ENCODE data around the gene BNC2. TPM values are rescaled to one million over a fixed set of nuclear protein-coding genes. Genes with fewer than 3 reads are reported as not detected.

Gene BNC2
- total and polyA plus RNA-seq, 2 donors = 1.8 to 3.9 TPM

DNA sequence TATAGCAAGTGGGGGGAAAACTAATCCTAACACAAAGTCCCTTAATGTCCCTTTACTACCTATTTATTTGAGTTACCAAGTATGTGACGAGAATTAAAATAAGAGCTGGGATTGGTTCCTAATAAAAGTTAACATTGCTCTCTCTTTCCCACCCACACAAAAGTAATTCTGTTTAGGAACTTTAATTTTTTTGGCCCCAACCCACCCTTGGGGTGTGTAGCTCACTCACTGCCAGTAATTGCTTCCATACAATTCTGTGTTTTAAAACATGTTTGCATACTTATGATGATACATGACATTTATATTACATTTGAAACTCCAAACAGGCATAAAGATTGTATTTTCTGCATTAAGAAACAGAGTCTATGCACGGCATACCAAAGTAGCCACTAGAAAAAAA is 106.5 kb downstream of the BNC2 start:
- no peaks in the 10 kb centered on the region for H3K27me3 ChIP-seq (ENCODE audit: control insufficient read depth in 2 of 2, insufficient read depth in 1 of 2, low read length in 1 of 2)
- no peak overlapping the region for H3K27ac ChIP-seq (ENCODE audit: low read depth in 1 of 2, low read length in 1 of 2)
- H3K36me3 ChIP-seq (ENCODE audit: control insufficient read depth in 2 of 2, insufficient read depth in 2 of 2, low read length in 1 of 2) = no peaks in the 10 kb centered on the region
- H3K4me1 ChIP-seq (ENCODE audit: control insufficient read depth in 2 of 2, insufficient read depth in 2 of 2, low read length in 2 of 2) = no peaks in the 10 kb centered on the region
- H3K9me3 ChIP-seq (ENCODE audit: control insufficient read depth in 2 of 2, insufficient read depth in 1 of 2, low read length in 1 of 2) = no peaks in the 10 kb centered on the region
- no peak for DNase-seq (ENCODE audit: low read depth in 6 of 9, low spot score in 9 of 9)
- WGBS = 94% methylated on average over 2 of the region's 2 CpGs
- H3K4me3 ChIP-seq (ENCODE audit: low read length in 2 of 2) = no peak overlapping the region

DNA sequence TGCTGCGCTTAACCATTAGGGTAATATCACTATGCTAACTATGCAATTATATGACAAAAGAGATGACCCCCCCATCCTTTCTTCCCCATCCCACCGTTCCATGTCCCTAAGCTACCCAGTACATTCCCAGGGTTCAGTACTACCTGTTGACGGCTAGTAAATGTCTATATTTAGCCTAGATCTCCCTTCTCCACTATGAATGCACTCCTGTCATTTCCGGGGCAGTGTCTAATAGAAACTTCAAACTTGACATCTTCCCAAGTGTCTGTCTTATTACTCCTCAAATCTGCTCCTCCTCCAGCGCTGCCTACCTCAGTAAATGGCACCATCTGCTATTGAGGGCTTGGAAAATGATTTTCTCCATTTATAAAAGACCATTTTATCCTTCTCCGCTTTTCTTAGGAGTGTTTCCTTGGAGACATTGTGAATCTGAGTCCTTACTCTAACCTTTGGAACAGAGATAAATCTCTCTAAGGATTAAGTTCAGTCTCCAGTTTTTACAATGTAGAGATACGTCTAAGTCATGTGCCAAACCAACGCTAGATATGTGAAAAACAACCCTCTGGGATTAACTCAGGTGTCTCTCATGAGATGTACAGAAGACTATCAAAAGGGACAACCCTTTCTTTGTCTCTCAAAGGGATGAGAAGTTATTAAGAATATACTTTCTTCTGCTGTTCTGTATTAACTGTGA is 114.9 kb downstream of the BNC2 start:
- Histone ChIP-seq H3K4me3 (ENCODE audit: low read length in 2 of 2) (no peak overlapping the region), H3K27me3 (ENCODE audit: control insufficient read depth in 2 of 2, insufficient read depth in 1 of 2, low read length in 1 of 2) (no peaks in the 10 kb centered on the region), H3K9me3 (ENCODE audit: control insufficient read depth in 2 of 2, insufficient read depth in 1 of 2, low read length in 1 of 2) (no peaks in the 10 kb centered on the region), H3K4me1 (ENCODE audit: control insufficient read depth in 2 of 2, insufficient read depth in 2 of 2, low read length in 2 of 2) (no peaks in the 10 kb centered on the region), H3K27ac (ENCODE audit: low read depth in 1 of 2, low read length in 1 of 2) (no peak overlapping the region), H3K36me3 (ENCODE audit: control insufficient read depth in 2 of 2, insufficient read depth in 2 of 2, low read length in 1 of 2) (no peaks in the 10 kb centered on the region)
- 94% methylated on average over 8 of the region's 8 CpGs for WGBS
- no peak for DNase-seq (ENCODE audit: low read depth in 6 of 9, low spot score in 9 of 9)

DNA sequence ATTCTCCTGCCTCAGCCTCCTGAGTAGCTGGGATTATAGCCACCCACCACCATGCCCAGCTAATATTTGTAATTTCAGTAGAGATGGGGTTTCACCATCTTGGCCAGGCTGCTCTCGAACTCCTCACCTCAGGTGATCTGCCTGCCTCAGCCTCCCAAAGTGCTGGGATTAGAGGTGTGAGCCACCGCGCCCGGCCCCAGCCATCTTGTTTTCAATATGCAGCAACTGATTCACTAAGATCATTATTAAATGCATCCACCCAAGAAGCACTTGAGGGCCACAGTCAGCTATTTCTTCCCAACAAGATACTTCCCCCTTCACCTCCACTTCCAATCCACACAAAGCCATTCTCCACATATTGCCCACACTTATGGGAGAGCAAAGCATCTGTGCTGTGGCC is 115.8 kb downstream of the BNC2 start:
- H3K36me3 ChIP-seq (ENCODE audit: control insufficient read depth in 2 of 2, insufficient read depth in 2 of 2, low read length in 1 of 2) = no peaks in the 10 kb centered on the region
- no peaks in the 10 kb centered on the region for H3K4me1 ChIP-seq (ENCODE audit: control insufficient read depth in 2 of 2, insufficient read depth in 2 of 2, low read length in 2 of 2)
- 97% methylated on average over 4 of the region's 4 CpGs for WGBS
- no peak overlapping the region for H3K4me3 ChIP-seq (ENCODE audit: low read length in 2 of 2)
- no peaks in the 10 kb centered on the region for H3K27me3 ChIP-seq (ENCODE audit: control insufficient read depth in 2 of 2, insufficient read depth in 1 of 2, low read length in 1 of 2)
- DNase-seq (ENCODE audit: low read depth in 6 of 9, low spot score in 9 of 9) = no peak
- no peaks in the 10 kb centered on the region for H3K9me3 ChIP-seq (ENCODE audit: control insufficient read depth in 2 of 2, insufficient read depth in 1 of 2, low read length in 1 of 2)
- H3K27ac ChIP-seq (ENCODE audit: low read depth in 1 of 2, low read length in 1 of 2) = no peak overlapping the region

DNA sequence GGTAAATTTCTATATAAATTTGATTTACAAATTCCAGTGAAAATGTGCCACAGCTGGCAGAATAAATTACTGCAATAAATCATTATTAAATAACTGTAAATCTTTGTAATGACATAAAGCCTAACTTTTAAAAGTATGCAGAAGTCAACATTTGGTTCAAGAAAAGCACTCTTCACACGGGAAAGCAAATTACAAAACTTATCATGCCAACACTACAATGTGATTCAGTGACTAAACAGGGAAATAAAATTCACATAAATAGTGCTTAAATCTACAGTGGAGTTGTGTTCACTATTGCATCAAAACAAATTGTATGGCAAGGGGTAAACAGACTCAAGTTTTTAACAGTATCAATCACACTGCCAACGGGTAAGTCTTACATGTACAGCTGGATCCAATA is 117.2 kb downstream of the BNC2 start:
- no peak for DNase-seq (ENCODE audit: low read depth in 6 of 9, low spot score in 9 of 9)
- Histone ChIP-seq H3K36me3 (ENCODE audit: control insufficient read depth in 2 of 2, insufficient read depth in 2 of 2, low read length in 1 of 2) (no peaks in the 10 kb centered on the region), H3K27me3 (ENCODE audit: control insufficient read depth in 2 of 2, insufficient read depth in 1 of 2, low read length in 1 of 2) (no peaks in the 10 kb centered on the region), H3K27ac (ENCODE audit: low read depth in 1 of 2, low read length in 1 of 2) (no peak overlapping the region), H3K4me1 (ENCODE audit: control insufficient read depth in 2 of 2, insufficient read depth in 2 of 2, low read length in 2 of 2) (no peaks in the 10 kb centered on the region), H3K4me3 (ENCODE audit: low read length in 2 of 2) (no peak overlapping the region), H3K9me3 (ENCODE audit: control insufficient read depth in 2 of 2, insufficient read depth in 1 of 2, low read length in 1 of 2) (no peaks in the 10 kb centered on the region)
- 94% methylated on average over 2 of the region's 2 CpGs for WGBS

DNA sequence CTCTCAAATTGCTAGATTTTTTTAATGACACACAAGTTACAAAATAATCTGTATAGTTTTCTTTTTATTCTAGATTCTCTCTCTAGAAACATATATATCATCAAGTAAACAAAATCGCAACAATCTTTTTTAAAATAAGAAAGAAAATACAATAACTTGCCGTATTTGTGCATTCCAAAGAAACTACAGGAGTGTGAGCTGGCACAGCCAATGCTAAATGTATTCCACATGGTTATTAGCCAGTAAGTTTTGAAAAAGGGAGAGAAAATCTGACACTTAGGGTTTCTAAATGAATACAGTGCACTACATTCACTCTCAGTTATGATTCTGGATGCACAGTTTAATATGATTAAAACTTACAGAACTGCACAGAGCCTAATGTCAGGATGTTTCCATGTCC is 117.9 kb downstream of the BNC2 start:
- 97% methylated on average over 2 of the region's 2 CpGs for WGBS
- Histone ChIP-seq H3K27me3 (ENCODE audit: control insufficient read depth in 2 of 2, insufficient read depth in 1 of 2, low read length in 1 of 2) (no peaks in the 10 kb centered on the region), H3K27ac (ENCODE audit: low read depth in 1 of 2, low read length in 1 of 2) (no peak overlapping the region), H3K4me3 (ENCODE audit: low read length in 2 of 2) (no peak overlapping the region), H3K9me3 (ENCODE audit: control insufficient read depth in 2 of 2, insufficient read depth in 1 of 2, low read length in 1 of 2) (no peaks in the 10 kb centered on the region), H3K36me3 (ENCODE audit: control insufficient read depth in 2 of 2, insufficient read depth in 2 of 2, low read length in 1 of 2) (no peaks in the 10 kb centered on the region), H3K4me1 (ENCODE audit: control insufficient read depth in 2 of 2, insufficient read depth in 2 of 2, low read length in 2 of 2) (no peaks in the 10 kb centered on the region)
- no peak for DNase-seq (ENCODE audit: low read depth in 6 of 9, low spot score in 9 of 9)

DNA sequence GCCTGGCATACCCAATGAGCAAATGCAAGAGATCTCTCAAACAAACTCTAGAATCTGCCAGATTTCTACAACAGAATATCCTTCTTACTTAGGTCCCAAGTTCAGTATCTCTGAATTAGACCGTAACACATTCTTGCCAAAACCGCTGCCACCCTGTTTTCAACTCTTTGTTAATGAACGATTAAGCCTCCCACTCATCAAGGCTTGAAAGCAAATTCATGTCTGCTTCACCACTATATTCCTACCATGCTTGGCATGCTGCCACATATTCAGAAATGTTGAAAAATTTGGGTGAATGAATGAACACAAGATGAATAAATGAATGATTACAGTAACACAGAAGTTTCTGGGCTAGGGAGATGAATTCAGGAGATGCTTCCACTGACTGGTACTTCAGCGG is 119.9 kb downstream of the BNC2 start:
- H3K9me3 ChIP-seq (ENCODE audit: control insufficient read depth in 2 of 2, insufficient read depth in 1 of 2, low read length in 1 of 2) = no peaks in the 10 kb centered on the region
- H3K36me3 ChIP-seq (ENCODE audit: control insufficient read depth in 2 of 2, insufficient read depth in 2 of 2, low read length in 1 of 2) = no peaks in the 10 kb centered on the region
- no peak overlapping the region for H3K4me3 ChIP-seq (ENCODE audit: low read length in 2 of 2)
- WGBS = 97% methylated on average over 4 of the region's 4 CpGs
- no peaks in the 10 kb centered on the region for H3K4me1 ChIP-seq (ENCODE audit: control insufficient read depth in 2 of 2, insufficient read depth in 2 of 2, low read length in 2 of 2)
- no peaks in the 10 kb centered on the region for H3K27me3 ChIP-seq (ENCODE audit: control insufficient read depth in 2 of 2, insufficient read depth in 1 of 2, low read length in 1 of 2)
- no peak for DNase-seq (ENCODE audit: low read depth in 6 of 9, low spot score in 9 of 9)
- no peak overlapping the region for H3K27ac ChIP-seq (ENCODE audit: low read depth in 1 of 2, low read length in 1 of 2)

DNA sequence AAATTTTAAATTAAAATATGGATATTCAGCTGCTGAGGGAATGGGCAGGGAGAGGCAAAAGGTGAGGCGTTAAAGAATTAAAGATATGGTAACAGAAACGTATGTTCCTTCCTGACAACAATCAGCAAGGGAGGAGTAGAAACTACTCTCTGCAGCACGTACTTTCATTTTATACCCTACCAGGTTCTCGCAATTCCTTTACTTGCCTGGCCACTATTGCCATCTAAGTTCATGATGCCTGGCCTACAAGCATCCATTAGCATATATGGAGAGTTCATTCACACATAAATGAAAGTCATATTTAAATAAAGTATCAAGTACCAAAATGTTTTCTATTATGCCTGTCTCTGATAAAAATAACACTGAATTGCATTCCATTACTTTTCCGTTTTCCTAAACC is 125.1 kb downstream of the BNC2 start:
- no peak overlapping the region for H3K27ac ChIP-seq (ENCODE audit: low read depth in 1 of 2, low read length in 1 of 2)
- no peaks in the 10 kb centered on the region for H3K9me3 ChIP-seq (ENCODE audit: control insufficient read depth in 2 of 2, insufficient read depth in 1 of 2, low read length in 1 of 2)
- DNase-seq (ENCODE audit: low read depth in 6 of 9, low spot score in 9 of 9) = no peak
- H3K4me1 ChIP-seq (ENCODE audit: control insufficient read depth in 2 of 2, insufficient read depth in 2 of 2, low read length in 2 of 2) = no peaks in the 10 kb centered on the region
- 75% methylated on average over 5 of the region's 5 CpGs for WGBS
- H3K4me3 ChIP-seq (ENCODE audit: low read length in 2 of 2) = no peak overlapping the region
- H3K36me3 ChIP-seq (ENCODE audit: control insufficient read depth in 2 of 2, insufficient read depth in 2 of 2, low read length in 1 of 2) = no peaks in the 10 kb centered on the region
- H3K27me3 ChIP-seq (ENCODE audit: control insufficient read depth in 2 of 2, insufficient read depth in 1 of 2, low read length in 1 of 2) = no peaks in the 10 kb centered on the region

DNA sequence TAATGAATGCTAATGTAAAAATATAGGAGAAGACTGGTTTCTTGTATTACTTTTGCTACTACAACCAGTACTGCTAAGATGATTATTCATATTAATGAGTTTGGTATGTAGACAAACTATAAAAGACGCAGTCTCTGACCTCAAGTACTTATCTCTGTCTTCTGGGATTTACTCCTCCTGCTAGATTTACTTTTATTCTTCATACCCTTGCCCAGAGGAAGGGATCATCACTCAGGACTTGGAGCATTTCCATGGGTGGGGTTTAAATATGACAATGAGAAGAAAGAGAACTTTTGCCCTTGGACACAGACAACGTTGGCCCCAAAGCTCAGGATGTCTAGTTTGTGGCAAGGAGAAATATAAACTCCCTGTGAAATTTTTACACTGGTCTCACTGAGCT is 126.1 kb downstream of the BNC2 start:
- no peak for DNase-seq (ENCODE audit: low read depth in 6 of 9, low spot score in 9 of 9)
- Histone ChIP-seq H3K9me3 (ENCODE audit: control insufficient read depth in 2 of 2, insufficient read depth in 1 of 2, low read length in 1 of 2) (no peaks in the 10 kb centered on the region), H3K27me3 (ENCODE audit: control insufficient read depth in 2 of 2, insufficient read depth in 1 of 2, low read length in 1 of 2) (no peaks in the 10 kb centered on the region), H3K4me1 (ENCODE audit: control insufficient read depth in 2 of 2, insufficient read depth in 2 of 2, low read length in 2 of 2) (no peaks in the 10 kb centered on the region), H3K36me3 (ENCODE audit: control insufficient read depth in 2 of 2, insufficient read depth in 2 of 2, low read length in 1 of 2) (no peaks in the 10 kb centered on the region), H3K27ac (ENCODE audit: low read depth in 1 of 2, low read length in 1 of 2) (no peak overlapping the region), H3K4me3 (ENCODE audit: low read length in 2 of 2) (no peak overlapping the region)
- WGBS = 41% methylated on average over 2 of the region's 2 CpGs

DNA sequence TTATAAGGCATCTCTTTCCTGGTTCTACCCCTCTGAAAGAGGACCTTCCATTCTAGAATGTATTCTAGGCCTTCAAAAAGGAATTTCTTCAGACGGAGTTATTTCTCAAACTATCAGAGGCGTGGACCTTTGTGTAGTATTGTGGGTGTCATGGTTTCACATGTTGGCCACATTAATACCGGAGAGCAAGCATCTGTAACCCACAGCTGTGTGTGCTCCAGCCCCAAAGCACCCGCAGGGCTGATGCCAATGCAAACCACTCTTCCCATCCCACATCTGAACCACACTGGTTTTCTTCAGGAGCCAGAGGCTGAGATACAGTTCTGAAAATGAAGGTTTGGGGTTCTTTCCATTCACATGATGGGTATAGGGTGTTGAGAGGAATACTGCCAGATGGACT is 127.1 kb downstream of the BNC2 start:
- WGBS = 70% methylated on average over 4 of the region's 4 CpGs
- no peak overlapping the region for H3K4me3 ChIP-seq (ENCODE audit: low read length in 2 of 2)
- DNase-seq (ENCODE audit: low read depth in 6 of 9, low spot score in 9 of 9) = no peak
- H3K27ac ChIP-seq (ENCODE audit: low read depth in 1 of 2, low read length in 1 of 2) = no peak overlapping the region
- no peaks in the 10 kb centered on the region for H3K9me3 ChIP-seq (ENCODE audit: control insufficient read depth in 2 of 2, insufficient read depth in 1 of 2, low read length in 1 of 2)
- H3K27me3 ChIP-seq (ENCODE audit: control insufficient read depth in 2 of 2, insufficient read depth in 1 of 2, low read length in 1 of 2) = no peaks in the 10 kb centered on the region
- no peaks in the 10 kb centered on the region for H3K4me1 ChIP-seq (ENCODE audit: control insufficient read depth in 2 of 2, insufficient read depth in 2 of 2, low read length in 2 of 2)
- H3K36me3 ChIP-seq (ENCODE audit: control insufficient read depth in 2 of 2, insufficient read depth in 2 of 2, low read length in 1 of 2) = no peaks in the 10 kb centered on the region

DNA sequence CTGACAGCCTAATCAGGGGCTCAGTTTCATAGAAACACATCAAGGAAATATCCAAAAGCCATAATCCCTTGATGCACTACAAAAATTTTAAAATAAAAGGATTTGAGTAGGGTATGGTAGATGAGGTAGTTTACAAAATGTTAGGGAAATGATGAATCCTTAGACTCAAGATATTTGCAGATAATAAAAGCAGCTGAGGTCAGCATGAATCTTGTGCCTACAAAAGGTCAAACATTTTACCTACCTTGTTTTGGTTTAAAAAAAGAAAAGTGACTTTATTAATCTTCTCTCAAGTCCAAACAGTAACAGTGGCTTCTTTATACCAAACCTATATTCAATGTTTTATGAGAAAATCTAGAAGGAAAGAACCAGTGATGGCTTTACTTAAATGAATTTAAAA is 135.5 kb downstream of the BNC2 start:
- DNase-seq (ENCODE audit: low read depth in 6 of 9, low spot score in 9 of 9) = no peak
- Histone ChIP-seq H3K4me3 (ENCODE audit: low read length in 2 of 2) (no peak overlapping the region), H3K27ac (ENCODE audit: low read depth in 1 of 2, low read length in 1 of 2) (no peak overlapping the region), H3K36me3 (ENCODE audit: control insufficient read depth in 2 of 2, insufficient read depth in 2 of 2, low read length in 1 of 2) (no peaks in the 10 kb centered on the region), H3K9me3 (ENCODE audit: control insufficient read depth in 2 of 2, insufficient read depth in 1 of 2, low read length in 1 of 2) (no peaks in the 10 kb centered on the region), H3K27me3 (ENCODE audit: control insufficient read depth in 2 of 2, insufficient read depth in 1 of 2, low read length in 1 of 2) (peaks cover 0 to under 1% of the 10 kb centered on the region in 2 donors), H3K4me1 (ENCODE audit: control insufficient read depth in 2 of 2, insufficient read depth in 2 of 2, low read length in 2 of 2) (no peaks in the 10 kb centered on the region)

All from thymus (tissue), 11 donors.